IMR-90 (cell line): ENCODE results near the gene KCNJ16. TPM values are rescaled to one million over a fixed set of nuclear protein-coding genes. Genes with fewer than 3 reads are reported as not detected.

Source experiments
- ATAC-seq: fragments of 200-7000 bp; cut with Tn5 transposase; 2 replicates; pipeline ENCODE4 v1.9.1; 2020; ENCODE audit warnings: low read depth, mild to moderate bottlenecking, moderate library complexity
- BruUV-seq: library from RNA; stranded (reverse); fragments of 400-500 nt; replicated peaks from 2 replicates; lab custom pipeline; 2021; lab: Mats Ljungman, UMichigan
- CTCF ChIA-PET: fragments of 300-600 bp; formaldehyde crosslinking; extraction: SDS; loops from one replicate; lab custom pipeline; 2021; ENCODE audit warnings: antibody characterized with exemption; lab: Yijun Ruan, JAX
- POLR2A ChIA-PET: fragments of 300-600 bp; sonication (Branson Sonifier 250); formaldehyde crosslinking; loops from one replicate; lab custom pipeline; 2022; ENCODE audit warnings: antibody characterized with exemption; ENCODE audit not compliant: unreplicated experiment; lab: Charles Lee
- DNase-seq: peaks from one replicate; pipeline ENCODE4 v3.0.0; 2013
- H2AFZ ChIP-seq: replicated peaks from 2 replicates; pipeline ENCODE3; 2013; ENCODE audit warnings: low read length, mild to moderate bottlenecking; ENCODE audit not compliant: poor library complexity
- H2AK5ac ChIP-seq: 2 replicates; pipeline ENCODE4 v1.6.1; 2013; ENCODE audit warnings: low read depth, low read length, inconsistent platforms
- H2AK9ac ChIP-seq: replicated peaks from 2 replicates; pipeline ENCODE3; 2013; ENCODE audit warnings: mild to moderate bottlenecking, low read depth, low read length, moderate library complexity; ENCODE audit not compliant: poor library complexity
- H2BK120ac ChIP-seq: 2 replicates; pipeline ENCODE4 v1.6.1; 2013; ENCODE audit warnings: low read depth, low read length, inconsistent platforms
- H2BK15ac ChIP-seq: 3 replicates; pipeline ENCODE4 v1.6.1; 2013; ENCODE audit warnings: low read depth, low read length, inconsistent platforms
- H2BK20ac ChIP-seq: 2 replicates; pipeline ENCODE4 v1.6.1; 2013; ENCODE audit warnings: low read depth, mild to moderate bottlenecking, inconsistent platforms, low read length, moderate library complexity
- H2BK5ac ChIP-seq: 2 replicates; pipeline ENCODE4 v1.6.1; 2013; ENCODE audit warnings: mild to moderate bottlenecking, low read depth, low read length, inconsistent platforms; ENCODE audit not compliant: poor library complexity, severe bottlenecking
- H3K14ac ChIP-seq: replicated peaks from 2 replicates; pipeline ENCODE4 v1.6.1; 2013; ENCODE audit warnings: low read depth, low read length, inconsistent platforms
- H3K18ac ChIP-seq: 2 replicates; pipeline ENCODE4 v1.6.1; 2013; ENCODE audit warnings: low read depth, low read length, control low read depth
- H3K23ac ChIP-seq: 2 replicates; pipeline ENCODE4 v1.6.1; 2013; ENCODE audit warnings: low read depth, low read length, inconsistent platforms
- H3K27ac ChIP-seq: 2 replicates; pipeline ENCODE4 v1.5.1; 2013; ENCODE audit warnings: mild to moderate bottlenecking, control low read depth, low read length; ENCODE audit not compliant: insufficient read depth
- H3K27me3 ChIP-seq: 2 replicates; pipeline ENCODE4 v1.6.1; 2013; ENCODE audit warnings: low read length; ENCODE audit not compliant: control insufficient read depth, insufficient read depth
- H3K36me3 ChIP-seq: 2 replicates; pipeline ENCODE4 v1.6.1; 2013; ENCODE audit warnings: low read length, mixed read lengths; ENCODE audit not compliant: control insufficient read depth, insufficient read depth
- H3K4ac ChIP-seq: 2 replicates; pipeline ENCODE4 v1.6.1; 2013; ENCODE audit warnings: low read depth, low read length, inconsistent platforms
- H3K4me1 ChIP-seq: 2 replicates; pipeline ENCODE4 v1.6.1; 2013; ENCODE audit warnings: low read length, mixed read lengths; ENCODE audit not compliant: control insufficient read depth, insufficient read depth
- H3K4me2 ChIP-seq: 2 replicates; pipeline ENCODE4 v1.6.1; 2013; ENCODE audit warnings: low read depth, mild to moderate bottlenecking, control low read depth, low read length, moderate library complexity
- H3K4me3 ChIP-seq: 2 replicates; pipeline ENCODE4 v1.5.1; 2013; ENCODE audit warnings: low read depth, mild to moderate bottlenecking, control low read depth, low read length, moderate library complexity; ENCODE audit not compliant: insufficient read depth
- H3K56ac ChIP-seq: 2 replicates; pipeline ENCODE4 v1.6.1; 2013; ENCODE audit warnings: low read length, inconsistent platforms; ENCODE audit not compliant: insufficient read depth; ENCODE audit errors: extremely low read depth
- H3K79me1 ChIP-seq, 2 experiments: 2 replicates each; pipeline ENCODE4 v1.6.1; 2013; ENCODE audit warnings: low read length in 2 of 2, inconsistent platforms in 1 of 2, low read depth in 1 of 2
- H3K9ac ChIP-seq: 2 replicates; pipeline ENCODE4 v1.6.1; 2013; ENCODE audit warnings: low read depth, low read length, control low read depth
- H3K9me1 ChIP-seq: 2 replicates; pipeline ENCODE4 v1.6.1; 2013; ENCODE audit warnings: low read length, inconsistent platforms; ENCODE audit not compliant: insufficient read depth
- H3K9me3 ChIP-seq: 2 replicates; pipeline ENCODE4 v1.6.1; 2013; ENCODE audit warnings: low read length; ENCODE audit not compliant: control insufficient read depth, insufficient read depth
- H4K20me1 ChIP-seq: 2 replicates; pipeline ENCODE4 v1.6.1; 2013; ENCODE audit warnings: low read length, inconsistent platforms; ENCODE audit not compliant: insufficient read depth
- H4K5ac ChIP-seq: 2 replicates; pipeline ENCODE4 v1.6.1; 2013; ENCODE audit warnings: mild to moderate bottlenecking, low read depth, low read length, control low read depth
- H4K8ac ChIP-seq, 2 experiments: 2 replicates each; pipeline ENCODE4 v1.6.1; 2013; ENCODE audit warnings: low read depth in 2 of 2, low read length in 2 of 2, control low read depth in 1 of 2, inconsistent platforms in 1 of 2
- H4K91ac ChIP-seq: 2 replicates; pipeline ENCODE4 v1.6.1; 2013; ENCODE audit warnings: low read depth, low read length, inconsistent platforms; ENCODE audit not compliant: insufficient read depth
- BHLHE40 ChIP-seq: fragments of 150-350 bp; IDR thresholded peaks from 2 replicates; pipeline ENCODE4 v1.6.1; 2016; ENCODE audit warnings: mild to moderate bottlenecking, low read depth, low read length
- CEBPB ChIP-seq: IDR thresholded peaks from 2 replicates; pipeline ENCODE4 v1.6.1; 2012; ENCODE audit warnings: low read depth, low read length, improper control_type of control experiment
- CHD1 ChIP-seq: IDR thresholded peaks from 2 replicates; pipeline ENCODE4 v1.6.1; 2012; ENCODE audit warnings: low read depth, low read length, improper control_type of control experiment
- CTCF ChIP-seq: conservative IDR thresholded peaks from 2 replicates; pipeline ENCODE4 v1.5.1; 2012; ENCODE audit warnings: mild to moderate bottlenecking, low read depth, low read length, improper control_type of control experiment
- ELK1 ChIP-seq: fragments of 150-350 bp; IDR thresholded peaks from 2 replicates; pipeline ENCODE4 v1.6.1; 2016; ENCODE audit warnings: low read depth, mild to moderate bottlenecking, low read length, moderate library complexity, borderline replicate concordance
- FOS ChIP-seq: fragments of 150-350 bp; IDR thresholded peaks from 2 replicates; pipeline ENCODE4 v1.6.1; 2016; ENCODE audit warnings: low read depth, low read length
- MAFK ChIP-seq: IDR thresholded peaks from 2 replicates; pipeline ENCODE4 v1.6.1; 2012; ENCODE audit warnings: low read depth, low read length, improper control_type of control experiment
- MAZ ChIP-seq: IDR thresholded peaks from 2 replicates; pipeline ENCODE4 v1.6.1; 2012; ENCODE audit warnings: low read depth, mild to moderate bottlenecking, low read length, improper control_type of control experiment, moderate library complexity, borderline replicate concordance
- MXI1 ChIP-seq: IDR thresholded peaks from 2 replicates; pipeline ENCODE4 v1.6.1; 2012; ENCODE audit warnings: low read depth, mild to moderate bottlenecking, low read length, moderate library complexity, borderline replicate concordance
- NFE2L2 ChIP-seq: fragments of 150-350 bp; IDR thresholded peaks from 2 replicates; pipeline ENCODE4 v1.6.1; 2016; ENCODE audit warnings: low read depth, mild to moderate bottlenecking, low read length
- POLR2A ChIP-seq: IDR thresholded peaks from 2 replicates; pipeline ENCODE4 v1.6.1; 2012; ENCODE audit warnings: mild to moderate bottlenecking, low read depth, low read length
- RAD21 ChIP-seq: IDR thresholded peaks from 2 replicates; pipeline ENCODE4 v1.6.1; 2012; ENCODE audit warnings: low read length, improper control_type of control experiment
- RCOR1 ChIP-seq: IDR thresholded peaks from 2 replicates; pipeline ENCODE4 v1.6.1; 2012; ENCODE audit warnings: mild to moderate bottlenecking, low read length, improper control_type of control experiment; ENCODE audit not compliant: insufficient replicate concordance
- RFX5 ChIP-seq: IDR thresholded peaks from 2 replicates; pipeline ENCODE4 v1.8.0; 2012; ENCODE audit warnings: low read depth, mild to moderate bottlenecking, low read length, moderate library complexity
- SMC3 ChIP-seq: fragments of 150-350 bp; IDR thresholded peaks from 2 replicates; pipeline ENCODE4 v1.6.1; 2016; ENCODE audit warnings: low read depth, mild to moderate bottlenecking, antibody characterized with exemption, low read length, moderate library complexity
- USF2 ChIP-seq: fragments of 150-350 bp; IDR thresholded peaks from 2 replicates; pipeline ENCODE4 v1.6.1; 2017; ENCODE audit warnings: mild to moderate bottlenecking, antibody characterized with exemption, low read length, low read depth
- WGBS, 2 experiments: methylation state at CpG; one replicate each; pipeline versions ENCODE4 v1.1.5 to v1.1.7; 2013; ENCODE audit warnings: missing lambda C conversion rate in 2 of 2; ENCODE audit not compliant: insufficient read length in 1 of 2; ENCODE audit errors: extremely low coverage in 2 of 2; 5-methylcytosine and 5-hydroxymethylcytosine counted together
- dilution Hi-C: fragments of 300-500 bp; cut with HindIII; formaldehyde crosslinking; loops from one replicate; pipeline ENCODE4 v1.14.3; 2018; ENCODE audit warnings: low sequenced_read_pairs; ENCODE audit not compliant: unreplicated experiment
- in situ Hi-C: fragments of 300-500 bp; cut with MboI; formaldehyde crosslinking; loops from 3 replicates; pipeline ENCODE4 v1.14.3; 2019; ENCODE audit warnings: low sequenced_read_pairs, inconsistent platforms, mixed read lengths
- intact Hi-C: fragments of 100-400 bp; cut with micrococcal nuclease; formaldehyde crosslinking; loops from 2 replicates; pipeline ENCODE4 v1.10.0; 2022
- polyA plus RNA-seq, 3 experiments: library from polyadenylated mRNA; depleted of rRNA; stranded (reverse); fragments of >200 nt; gene quantifications; 2 replicates each; pipeline ENCODE4 v1.2.3, GENCODE V29; 2012; ENCODE audit warnings: low replicate concordance in 1 of 3
- total RNA-seq: library from RNA; depleted of rRNA; stranded (reverse); fragments of >200 nt; gene quantifications from 2 replicates; pipeline ENCODE4 v1.2.3, GENCODE V29; 2012

The KCNJ16 gene
- total and polyA plus RNA-seq, 2 of the 4 experiments (the other 2 are of a cell fraction): not detected

GRCh38 chr17:70119983-70120382 lies 45.0 kb downstream of the KCNJ16 start:
- DNase-seq (no peak), ATAC-seq (no peak)
- Histone ChIP-seq H3K79me1 (no peaks in the 10 kb centered on the region), H3K4me2 (no peak overlapping the region), H4K20me1 (no peaks in the 10 kb centered on the region), H3K9ac (no peak overlapping the region), H4K91ac (no peak overlapping the region), H3K27ac (no peak overlapping the region), H2BK120ac (no peak overlapping the region), H3K4ac (no peak overlapping the region), H4K5ac (no peak overlapping the region), H3K9me3 (no peaks in the 10 kb centered on the region), H3K9me1 (no peaks in the 10 kb centered on the region), H2BK5ac (no peak overlapping the region), H3K56ac (no peak overlapping the region), H3K4me3 (no peak overlapping the region), H4K8ac (no peak overlapping the region), H2AK9ac (no peak overlapping the region), H3K27me3 (no peaks in the 10 kb centered on the region), H3K23ac (no peak overlapping the region), H3K4me1 (no peaks in the 10 kb centered on the region), H2AK5ac (no peak overlapping the region), H3K36me3 (no peaks in the 10 kb centered on the region), H2BK15ac (no peak overlapping the region), H2AFZ (no peak overlapping the region), H2BK20ac (no peak overlapping the region), H3K14ac (no peak overlapping the region), H3K18ac (no peak overlapping the region)
- POLR2A ChIA-PET: no interaction called here
- dilution Hi-C loops: no loop called here
- TF ChIP-seq RCOR1 (no peak), RFX5 (no peak), CTCF (no peak), ELK1 (no peak), FOS (no peak), CHD1 (no peak), NFE2L2 (no peak), SMC3 (no peak), MAFK (no peak), RAD21 (no peak), USF2 (no peak), POLR2A (no peak), CEBPB (no peak), MXI1 (no peak), BHLHE40 (no peak), MAZ (no peak)
- in situ Hi-C loops: no loop called here
- intact Hi-C loops: no loop called here
- BruUV-seq: no TSS peak
- CTCF ChIA-PET: no interaction called here
- WGBS, 2 experiments: 70% methylated on average over 1 of the region's 2 CpGs; no CpG with 5 or more reads in 1 of the 2 experiments
